CD14-positive monocyte (primary cell): ENCODE results near the gene MIGA2. TPM values are rescaled to one million over a fixed set of nuclear protein-coding genes. Genes with fewer than 3 reads are reported as not detected.

ENCODE experiments used
- DNase-seq, 3 donors: peaks; one replicate each; pipeline ENCODE4 v3.0.0-alpha.2; 2011 to 2022
- H2AFZ ChIP-seq: 2 replicates; pipeline ENCODE4 v1.6.0; 2012; ENCODE audit warnings: mild to moderate bottlenecking, low read depth, low read length, inconsistent platforms; ENCODE audit not compliant: insufficient read depth, poor library complexity, severe bottlenecking
- H3K27ac ChIP-seq, 2 donors: 1 replicate in 1 of 2; 2 replicates in 1 of 2; pipeline ENCODE4 v1.5.1; 2012 to 2013; ENCODE audit warnings: low read length in 2 of 2, control low read depth in 1 of 2, inconsistent platforms in 1 of 2, low read depth in 1 of 2, mild to moderate bottlenecking in 1 of 2
- H3K27me3 ChIP-seq, 2 donors: one replicate each; pipeline versions ENCODE4 v1.6.0 to v1.6.1; 2011 to 2013; ENCODE audit warnings: low read length in 2 of 2; ENCODE audit not compliant: control insufficient read depth in 2 of 2, insufficient read depth in 2 of 2
- H3K36me3 ChIP-seq, 2 donors: replicated peaks in 1 of 2; 1 replicate in 1 of 2; 2 replicates in 1 of 2; pipeline versions ENCODE4 v1.5.1 to v1.6.1; 2012 to 2013; ENCODE audit warnings: low read length in 2 of 2, control low read depth in 1 of 2, inconsistent platforms in 1 of 2, mild to moderate bottlenecking in 1 of 2; ENCODE audit not compliant: insufficient read depth in 2 of 2, control insufficient read depth in 1 of 2
- H3K4me1 ChIP-seq, 2 donors: 1 replicate in 1 of 2; 2 replicates in 1 of 2; pipeline versions ENCODE4 v1.5.1 to v1.6.1; 2012 to 2013; ENCODE audit warnings: low read length in 2 of 2, control low read depth in 1 of 2, inconsistent platforms in 1 of 2, mild to moderate bottlenecking in 1 of 2, moderate library complexity in 1 of 2; ENCODE audit not compliant: insufficient read depth in 2 of 2, control insufficient read depth in 1 of 2
- H3K4me2 ChIP-seq: replicated peaks from 2 replicates; pipeline ENCODE3; 2012; ENCODE audit warnings: low read length, moderate library complexity, mild to moderate bottlenecking; ENCODE audit not compliant: poor library complexity, severe bottlenecking; ENCODE audit errors: extremely low read depth
- H3K4me3 ChIP-seq, 3 experiments: fragments of 200-600 bp in 1 of 3; sonication (generic) in 1 of 3; replicated peaks in 1 of 3; 1 replicate in 2 of 3; 2 replicates in 1 of 3; pipeline ENCODE4 v1.5.1; 2011 to 2013; ENCODE audit warnings: low read length in 3 of 3, mild to moderate bottlenecking in 3 of 3, control low read depth in 2 of 3, low read depth in 2 of 3, inconsistent platforms in 1 of 3, moderate library complexity in 1 of 3
- H3K79me2 ChIP-seq: 2 replicates; pipeline ENCODE4 v1.6.0; 2012; ENCODE audit warnings: mild to moderate bottlenecking, control low read depth, inconsistent platforms, low read length, moderate library complexity; ENCODE audit not compliant: insufficient read depth
- H3K9ac ChIP-seq: 2 replicates; pipeline ENCODE4 v1.6.0; 2017; ENCODE audit warnings: low read length, mild to moderate bottlenecking; ENCODE audit not compliant: insufficient read depth, poor library complexity, severe bottlenecking
- H3K9me3 ChIP-seq, 2 donors: replicated peaks in 1 of 2; 1 replicate in 1 of 2; 2 replicates in 1 of 2; pipeline versions ENCODE4 v1.5.1 to v1.6.1; 2012 to 2013; ENCODE audit warnings: low read length in 2 of 2, control low read depth in 1 of 2; ENCODE audit not compliant: control insufficient read depth in 1 of 2, insufficient read depth in 1 of 2
- H4K20me1 ChIP-seq: 2 replicates; pipeline ENCODE4 v1.6.0; 2012; ENCODE audit warnings: mild to moderate bottlenecking, low read length, control low read depth, moderate library complexity; ENCODE audit not compliant: insufficient read depth
- H3K27ac Mint-ChIP-seq, 7 donors: one replicate each; pipeline ENCODE4 v1.8.0; 2020; ENCODE audit warnings: mild to moderate bottlenecking in 7 of 7, mixed read lengths in 7 of 7, moderate library complexity in 6 of 7, inconsistent platforms in 2 of 7
- H3K27me3 Mint-ChIP-seq, 3 donors: one replicate each; pipeline ENCODE4 v1.8.0; 2021 to 2022; ENCODE audit warnings: low read depth in 3 of 3, mild to moderate bottlenecking in 3 of 3, mixed read lengths in 3 of 3, moderate library complexity in 3 of 3, inconsistent platforms in 1 of 3
- H3K36me3 Mint-ChIP-seq, 2 donors: one replicate each; pipeline ENCODE4 v1.8.0; 2020; ENCODE audit warnings: mixed read lengths in 2 of 2, inconsistent platforms in 1 of 2, mild to moderate bottlenecking in 1 of 2
- H3K4me1 Mint-ChIP-seq: one replicate; pipeline ENCODE4 v1.8.0; 2020; ENCODE audit warnings: mild to moderate bottlenecking, mixed read lengths
- H3K4me3 Mint-ChIP-seq, 2 donors: one replicate each; pipeline ENCODE4 v1.8.0; 2020; ENCODE audit warnings: mild to moderate bottlenecking in 2 of 2, mixed read lengths in 2 of 2, moderate library complexity in 1 of 2
- H3K9me3 Mint-ChIP-seq, 7 donors: one replicate each; pipeline ENCODE4 v1.8.0; 2020 to 2022; ENCODE audit warnings: mixed read lengths in 7 of 7, mild to moderate bottlenecking in 6 of 7, moderate library complexity in 6 of 7, inconsistent platforms in 2 of 7
- CTCF ChIP-seq: fragments of 200-600 bp; IDR thresholded peaks from one replicate; pipeline ENCODE4 v1.8.0; 2022; ENCODE audit warnings: antibody characterized with exemption, mild to moderate bottlenecking
- WGBS: methylation state at CpG from one replicate; pipeline ENCODE4 v1.1.5; 2013; ENCODE audit warnings: missing lambda C conversion rate; ENCODE audit not compliant: insufficient coverage; 5-methylcytosine and 5-hydroxymethylcytosine counted together
- intact Hi-C, 2 donors: fragments of 100-400 bp; cut with micrococcal nuclease; formaldehyde crosslinking; loops; one replicate each; pipeline versions ENCODE4 v1.15.0 to v1.15.1; 2023
- polyA plus RNA-seq, 3 donors: library from polyadenylated mRNA; depleted of rRNA in 1 of 3; unstranded in 2 of 3; stranded (reverse) in 1 of 3; fragments of 300-500 nt in 2 of 3; fragments of >200 nt in 1 of 3; fragmentation: Illumina TruSeq in 2 of 3; gene quantifications; 1 replicate in 2 of 3; 2 replicates in 1 of 3; pipeline ENCODE4 v1.2.3, GENCODE V29; 2012 to 2021

Gene MIGA2
- polyA plus RNA-seq, 3 donors = 1.9 to 45.4 (median 5.9) TPM

- Histone ChIP-seq H3K4me2 (no peak overlapping the region), H4K20me1 (no peaks in the 10 kb centered on the region), H3K4me3 (no peak overlapping the region), H3K36me3 (peaks cover 50 to 58% of the 10 kb centered on the region in 2 donors), H3K4me1 (no peaks in the 10 kb centered on the region), H3K9me3 (no peaks in the 10 kb centered on the region), H3K27me3 (no peaks in the 10 kb centered on the region), H3K79me2 (no peaks in the 10 kb centered on the region), H2AFZ (no peak overlapping the region), H3K9ac (no peak overlapping the region), H3K27ac (no peak overlapping the region)
- no peak overlapping the region for H3K4me3 Mint-ChIP-seq
- H3K36me3 Mint-ChIP-seq = peaks cover 41 to 57% of the 10 kb centered on the region in 2 donors
- intact Hi-C loops = no loop called here
- no peaks in the 10 kb centered on the region for H3K4me1 Mint-ChIP-seq
- H3K27ac Mint-ChIP-seq = no peak overlapping the region
- TF ChIP-seq CTCF = no peak
- no peaks in the 10 kb centered on the region for H3K9me3 Mint-ChIP-seq
- peaks cover 0 to 1% (median 0%) of the 10 kb centered on the region in 3 donors for H3K27me3 Mint-ChIP-seq
- DNase-seq = no peak
- 100% methylated on average over 12 of the region's 15 CpGs for WGBS
Measured at GRCh38 chr9:129089246-129089645, 52.8 kb downstream of the MIGA2 start.

DNA sequence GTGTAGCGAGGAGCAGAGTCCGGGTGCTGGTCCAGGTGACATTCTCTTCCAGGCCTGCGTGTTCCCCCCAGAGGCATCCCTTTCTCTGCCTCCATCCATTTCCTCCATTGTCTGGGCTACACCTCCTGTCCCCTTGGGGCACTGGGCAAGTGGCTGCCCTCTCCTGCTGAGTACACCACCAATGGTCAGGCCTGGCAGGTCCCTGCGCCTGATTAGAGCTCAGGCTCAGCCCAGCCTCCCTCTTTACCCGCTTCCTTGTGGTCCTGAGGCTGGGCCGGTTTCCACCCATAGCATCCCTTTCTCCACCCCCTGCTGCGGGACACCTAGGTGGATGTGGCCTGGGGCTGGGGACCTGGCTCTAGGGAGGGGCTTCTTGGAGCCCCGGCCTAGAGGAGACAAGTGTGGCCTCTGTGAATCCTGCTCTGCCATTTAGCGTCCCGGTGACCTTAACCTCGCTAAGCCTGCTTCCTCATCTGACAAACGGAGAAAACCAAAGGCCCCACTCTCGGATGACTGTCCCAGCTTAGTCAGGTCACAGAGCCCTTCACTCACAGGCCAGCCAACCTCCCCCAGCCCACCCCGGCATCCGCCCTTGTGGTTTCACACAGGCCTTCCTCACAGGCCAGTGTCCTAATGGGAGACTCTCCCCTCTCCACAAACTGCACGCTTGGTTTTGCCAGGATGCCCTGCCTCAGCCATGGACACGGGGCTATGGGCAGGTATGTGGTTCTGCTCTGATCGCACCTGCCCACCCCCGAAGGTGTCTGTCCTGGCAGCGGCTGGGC lies 57.4 kb downstream of the MIGA2 start:
- Histone ChIP-seq H3K36me3 (peaks cover 38 to 56% of the 10 kb centered on the region in 2 donors), H3K4me1 (no peaks in the 10 kb centered on the region), H3K9me3 (no peaks in the 10 kb centered on the region), H3K27me3 (no peaks in the 10 kb centered on the region), H4K20me1 (no peaks in the 10 kb centered on the region), H3K4me3 (no peak overlapping the region), H3K4me2 (no peak overlapping the region), H3K27ac (no peak overlapping the region), H3K79me2 (no peaks in the 10 kb centered on the region), H3K9ac (no peak overlapping the region), H2AFZ (no peak overlapping the region)
- Mint-ChIP-seq H3K27ac (peak overlapping the region in 1 of 7 donors; percentile 77), H3K9me3 (no peaks in the 10 kb centered on the region), H3K4me1 (no peaks in the 10 kb centered on the region), H3K27me3 (no peaks in the 10 kb centered on the region), H3K4me3 (no peak overlapping the region), H3K36me3 (peaks cover 33 to 55% of the 10 kb centered on the region in 2 donors)
- intact Hi-C loops = no loop called here
- TF ChIP-seq CTCF = no peak
- no peak for DNase-seq
- WGBS = 88% methylated on average over 12 of the region's 20 CpGs
